GM18909 (cell line): ENCODE results near the gene RALGPS2.
"Not testable (repeated sequence)": the region's sequence is repeated elsewhere in the genome, so short reads cannot be mapped to it uniquely, and the experiment has no call there.

Experiments
- ATAC-seq: cut with Tn5 transposase; IDR thresholded peaks from one replicate; pipeline ENCODE4 v1.9.1; 2021; ENCODE audit warnings: mild to moderate bottlenecking; ENCODE audit not compliant: unreplicated experiment, poor library complexity

The RALGPS2 gene

GRCh38 chr1:178723546-178723945 is 1.5 kb upstream of the RALGPS2 start:
- no peak for ATAC-seq

GRCh38 chr1:178724376-178724727 is 692 bp upstream of the RALGPS2 start:
- ATAC-seq = no peak

GRCh38 chr1:178725466-178726086 is 532 bp downstream of the RALGPS2 start:
- ATAC-seq = peak; percentile 37

DNA sequence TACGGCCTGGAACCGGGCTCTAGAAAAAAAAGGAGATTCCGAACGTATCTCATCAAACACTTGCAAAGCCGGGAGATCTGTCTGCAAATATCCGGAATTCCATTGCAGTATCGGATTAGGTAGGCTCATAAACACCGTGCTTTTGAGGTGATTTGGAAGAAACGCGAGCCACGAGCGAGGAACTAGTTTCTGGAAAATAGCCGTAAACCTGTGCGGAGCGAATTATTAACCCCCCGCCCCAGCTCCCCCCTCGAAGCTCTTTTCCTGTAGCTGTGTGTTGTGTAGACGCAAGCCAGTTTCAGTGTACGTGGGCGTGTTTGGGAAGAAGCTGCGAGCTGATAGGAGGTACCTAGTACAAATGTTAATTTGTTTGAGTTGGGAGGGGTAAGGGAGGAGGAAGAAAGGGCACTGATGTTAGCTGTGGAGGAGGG is 1.1 kb downstream of the RALGPS2 start:
- peak; percentile 79 for ATAC-seq

DNA sequence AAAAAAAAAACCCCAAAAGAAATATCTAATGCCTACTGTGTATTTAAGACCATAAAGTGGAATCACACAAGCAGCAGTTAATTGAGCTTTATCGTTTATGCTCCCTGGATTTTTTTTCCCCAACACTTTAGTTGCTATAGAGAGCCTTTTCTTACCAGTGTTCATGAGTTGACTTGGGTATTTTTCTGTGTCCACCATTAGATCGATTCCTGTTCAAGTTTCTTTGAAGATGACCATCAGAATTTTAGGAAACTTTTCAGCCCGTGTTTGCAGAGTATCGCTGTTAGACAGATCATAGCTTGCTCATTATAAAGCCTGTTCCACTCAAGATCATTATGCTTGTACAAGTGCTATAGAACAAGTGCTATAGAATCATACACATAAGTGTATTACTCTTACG is 1.5 kb downstream of the RALGPS2 start:
- ATAC-seq = peak; percentile 4

GRCh38 chr1:178727014-178727895 is 2.2 kb downstream of the RALGPS2 start:
- no peak for ATAC-seq

DNA sequence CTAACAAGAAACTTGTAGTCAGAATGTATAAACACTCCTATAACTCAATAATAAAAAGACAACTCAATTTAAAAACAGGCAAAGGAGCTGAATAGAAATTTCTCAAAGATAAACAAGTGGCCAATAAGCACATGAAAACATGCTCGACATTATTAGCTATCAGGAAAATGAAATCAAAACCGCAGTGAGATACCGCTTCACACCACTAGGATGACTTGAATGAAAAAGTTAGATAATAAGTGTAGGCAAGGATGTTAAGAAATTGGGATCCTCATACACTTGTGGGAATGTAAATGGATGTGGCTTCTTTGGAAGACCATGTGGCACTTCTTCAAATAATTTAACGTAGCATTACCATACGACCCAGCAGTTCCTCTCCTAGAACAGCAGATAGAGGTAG is 8.9 kb downstream of the RALGPS2 start:
- no peak for ATAC-seq

- no peak for ATAC-seq
Observed at GRCh38 chr1:178738780-178739179, 13.7 kb downstream of the RALGPS2 start.

GRCh38 chr1:178739285-178740045 is 14.4 kb downstream of the RALGPS2 start:
- no peak for ATAC-seq

GRCh38 chr1:178740491-178740890 is 15.4 kb downstream of the RALGPS2 start:
- ATAC-seq = no peak

GRCh38 chr1:178740924-178741323 is 15.9 kb downstream of the RALGPS2 start:
- no peak for ATAC-seq

- ATAC-seq = no peak
Observed at GRCh38 chr1:178743801-178744200, 18.8 kb downstream of the RALGPS2 start.

GRCh38 chr1:178745260-178745659 is 20.2 kb downstream of the RALGPS2 start:
- ATAC-seq = no peak

GRCh38 chr1:178746345-178746744 is 21.3 kb downstream of the RALGPS2 start:
- ATAC-seq = no peak

GRCh38 chr1:178747361-178747760 is 22.3 kb downstream of the RALGPS2 start:
- ATAC-seq = not testable (repeated sequence)

- ATAC-seq = no peak
Observed at GRCh38 chr1:178749581-178750166, 24.6 kb downstream of the RALGPS2 start.

GRCh38 chr1:178751046-178751445 is 26.0 kb downstream of the RALGPS2 start:
- ATAC-seq = no peak

DNA sequence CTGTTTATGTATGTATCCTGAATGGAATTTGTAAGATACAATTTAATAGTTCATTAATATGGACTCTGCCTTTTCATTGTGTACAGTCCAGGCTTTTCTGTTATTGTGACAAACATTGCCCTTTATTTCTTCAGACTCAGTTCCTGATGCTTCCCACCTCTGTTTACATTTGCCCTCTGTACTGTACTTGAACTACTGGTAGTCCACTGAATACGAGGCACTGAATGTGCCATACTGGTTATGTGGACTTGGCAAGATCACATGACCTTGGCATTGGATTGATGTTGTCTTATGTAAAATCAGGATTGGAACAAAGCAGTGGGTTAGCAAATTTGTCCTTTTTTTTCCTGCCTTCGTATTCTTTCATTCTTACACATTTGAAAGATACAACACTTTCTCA is 27.8 kb downstream of the RALGPS2 start:
- no peak for ATAC-seq

- ATAC-seq = not testable (repeated sequence)
Observed at GRCh38 chr1:178754655-178755256, 29.7 kb downstream of the RALGPS2 start.

DNA sequence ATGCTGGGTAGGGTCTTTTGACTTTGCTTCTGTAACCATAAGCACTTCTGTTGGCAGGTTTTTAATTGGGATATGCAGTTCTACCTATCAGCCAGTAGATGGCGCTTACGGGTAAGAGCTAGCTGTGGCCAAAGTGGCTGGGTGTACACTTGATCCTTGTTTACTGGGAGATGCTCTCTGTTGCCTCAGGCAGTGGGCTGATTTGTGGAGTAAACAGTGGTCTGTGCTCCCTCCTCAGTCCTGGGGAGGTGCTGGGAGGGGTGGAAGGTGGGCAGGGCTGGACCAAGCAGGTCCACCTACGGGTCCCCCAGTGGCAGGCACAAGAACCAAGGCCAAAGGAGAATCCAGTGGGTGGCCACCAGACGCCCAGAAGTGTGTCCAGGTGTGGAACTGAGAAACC is 43.4 kb downstream of the RALGPS2 start:
- no peak for ATAC-seq
